ENCODE measurements around the gene CLEC3B.

DNA sequence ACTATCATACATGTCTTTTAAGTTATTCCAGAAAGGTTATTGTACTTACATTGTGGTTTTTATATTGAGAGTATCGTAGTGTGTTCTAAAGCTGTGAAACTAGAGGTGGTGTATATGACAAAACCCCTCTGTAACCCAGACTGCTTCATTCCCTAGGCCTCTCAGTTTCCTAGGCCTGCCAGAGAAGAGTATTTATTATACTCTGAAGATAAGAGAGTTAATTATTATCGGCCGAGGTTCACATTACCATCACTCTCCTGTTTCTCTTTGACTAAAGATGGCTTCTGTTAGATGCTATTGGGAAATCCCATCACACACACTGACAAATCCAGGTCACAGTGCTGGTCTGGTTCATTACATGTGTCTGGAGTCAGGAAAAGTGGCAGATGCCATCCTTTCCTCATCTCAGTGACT, 29.5 kb upstream of the CLEC3B start:
- TF ChIP-seq, protein P1, sequence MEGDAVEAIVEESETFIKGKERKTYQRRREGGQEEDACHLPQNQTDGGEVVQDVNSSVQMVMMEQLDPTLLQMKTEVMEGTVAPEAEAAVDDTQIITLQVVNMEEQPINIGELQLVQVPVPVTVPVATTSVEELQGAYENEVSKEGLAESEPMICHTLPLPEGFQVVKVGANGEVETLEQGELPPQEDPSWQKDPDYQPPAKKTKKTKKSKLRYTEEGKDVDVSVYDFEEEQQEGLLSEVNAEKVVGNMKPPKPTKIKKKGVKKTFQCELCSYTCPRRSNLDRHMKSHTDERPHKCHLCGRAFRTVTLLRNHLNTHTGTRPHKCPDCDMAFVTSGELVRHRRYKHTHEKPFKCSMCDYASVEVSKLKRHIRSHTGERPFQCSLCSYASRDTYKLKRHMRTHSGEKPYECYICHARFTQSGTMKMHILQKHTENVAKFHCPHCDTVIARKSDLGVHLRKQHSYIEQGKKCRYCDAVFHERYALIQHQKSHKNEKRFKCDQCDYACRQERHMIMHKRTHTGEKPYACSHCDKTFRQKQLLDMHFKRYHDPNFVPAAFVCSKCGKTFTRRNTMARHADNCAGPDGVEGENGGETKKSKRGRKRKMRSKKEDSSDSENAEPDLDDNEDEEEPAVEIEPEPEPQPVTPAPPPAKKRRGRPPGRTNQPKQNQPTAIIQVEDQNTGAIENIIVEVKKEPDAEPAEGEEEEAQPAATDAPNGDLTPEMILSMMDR (IDR thresholded peaks at IDR 0.05; ENCODE audit: low read depth, low read length, poor library complexity, severe bottlenecking): no peak
- no peak for TF ChIP-seq EZH2phosphoT487 (IDR thresholded peaks at IDR 0.05; ENCODE audit: borderline replicate concordance, low read length)
